HG03460 (cell line): ENCODE results near the gene OCA2.
"Not testable (repeated sequence)": the region's sequence is repeated elsewhere in the genome, so short reads cannot be mapped to it uniquely, and the experiment has no call there.

Source experiments
- ATAC-seq: cut with Tn5 transposase; IDR thresholded peaks from one replicate; pipeline ENCODE4 v1.9.1; 2021; ENCODE audit not compliant: unreplicated experiment

OCA2 gene

DNA sequence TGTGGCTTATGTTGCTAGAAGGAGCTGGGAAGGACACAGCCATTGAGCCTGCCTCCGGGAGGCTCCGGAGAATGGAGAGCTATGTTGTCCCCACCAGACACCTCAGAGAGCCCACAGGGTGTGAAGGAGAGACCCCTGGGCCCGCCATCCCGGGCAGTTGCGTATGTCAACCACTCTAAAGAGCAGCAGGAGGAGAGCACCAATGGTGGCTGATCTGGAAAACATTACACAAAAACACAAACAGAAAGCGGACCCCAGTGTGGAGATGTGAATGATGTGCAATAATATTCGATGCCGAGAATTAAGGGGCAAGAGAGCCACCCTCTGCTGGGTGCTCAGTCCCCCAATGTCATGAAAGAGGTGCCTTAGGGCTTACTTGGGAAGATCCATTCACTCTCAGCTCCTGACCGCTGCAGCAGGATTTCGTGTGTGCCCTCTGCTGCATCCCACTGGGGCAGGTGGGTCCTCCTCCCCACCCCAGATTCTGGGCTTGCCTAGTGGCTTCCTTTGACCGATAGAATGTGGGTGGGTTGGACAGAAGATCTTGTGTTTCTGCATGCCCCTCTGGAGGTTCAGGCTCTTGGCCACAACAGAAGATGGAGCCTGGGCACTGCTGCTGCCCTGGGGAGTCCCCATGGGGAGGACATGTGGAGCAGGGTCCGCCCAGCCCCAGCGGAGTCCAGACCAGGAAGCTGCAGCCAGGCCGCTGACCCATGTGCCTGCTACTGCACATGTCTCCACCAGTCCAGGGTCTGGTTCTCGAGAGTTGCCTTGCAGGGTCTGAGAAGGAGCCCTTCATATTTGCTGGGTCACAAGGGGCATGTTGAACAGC lies 245.3 kb downstream of the OCA2 start:
- ATAC-seq: no peak

DNA sequence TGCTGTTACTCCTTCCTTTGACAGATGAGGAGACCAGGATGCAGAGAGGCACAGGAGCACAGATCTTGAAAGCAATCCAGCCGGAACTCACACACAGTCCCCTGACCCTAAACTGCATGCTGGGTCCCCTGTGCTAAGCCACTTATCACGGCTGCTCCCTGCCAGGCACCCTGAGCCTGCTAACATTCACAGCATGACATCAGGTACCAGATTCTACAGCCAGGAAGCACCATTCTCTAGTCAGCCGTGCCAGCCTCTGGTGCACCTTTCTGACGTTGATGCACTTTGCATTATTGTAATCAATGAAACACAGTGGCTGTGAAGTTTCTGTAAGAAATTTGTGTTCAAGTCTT lies 247.3 kb downstream of the OCA2 start:
- ATAC-seq: no peak

DNA sequence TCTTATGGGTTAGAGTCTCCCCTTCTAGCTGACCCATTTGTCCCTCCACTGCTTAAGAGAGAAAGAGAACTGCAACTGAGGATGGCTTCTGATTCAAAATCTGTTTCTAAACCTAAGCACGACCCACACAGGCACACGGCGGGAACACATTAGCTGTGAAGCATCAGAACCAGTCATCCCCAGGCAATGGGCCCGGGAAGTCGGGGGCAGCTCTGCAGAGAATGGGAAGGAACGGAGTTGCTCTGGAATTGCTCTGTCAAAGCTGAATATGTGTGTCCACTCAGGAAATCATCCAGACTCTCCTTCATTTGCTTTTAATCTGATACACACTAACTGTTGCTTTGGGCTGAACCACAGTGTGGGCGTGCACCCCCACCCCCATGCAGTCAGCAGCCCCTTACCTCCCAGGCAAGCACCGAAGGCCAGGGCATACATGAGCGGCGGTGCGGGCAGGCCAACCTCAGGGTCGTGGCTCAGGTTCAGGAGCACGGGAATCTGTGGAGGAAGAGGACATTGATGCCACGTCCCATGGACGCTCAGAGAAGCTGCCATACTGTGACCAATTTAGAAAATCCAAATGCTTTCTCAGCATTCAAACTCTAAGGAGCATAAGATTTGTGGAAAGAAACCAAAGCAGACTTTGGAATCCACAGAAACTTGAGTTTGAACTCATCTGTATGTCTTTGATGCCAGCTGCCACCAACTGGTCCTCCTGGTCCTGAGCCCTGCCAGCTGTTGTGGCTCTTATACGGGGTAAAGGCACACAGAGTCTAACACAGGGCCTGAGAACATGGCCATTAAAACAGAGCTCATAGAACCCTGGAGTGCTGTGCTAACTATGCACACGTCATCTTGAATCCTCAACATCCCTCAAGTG lies 247.9 kb downstream of the OCA2 start:
- no peak for ATAC-seq

DNA sequence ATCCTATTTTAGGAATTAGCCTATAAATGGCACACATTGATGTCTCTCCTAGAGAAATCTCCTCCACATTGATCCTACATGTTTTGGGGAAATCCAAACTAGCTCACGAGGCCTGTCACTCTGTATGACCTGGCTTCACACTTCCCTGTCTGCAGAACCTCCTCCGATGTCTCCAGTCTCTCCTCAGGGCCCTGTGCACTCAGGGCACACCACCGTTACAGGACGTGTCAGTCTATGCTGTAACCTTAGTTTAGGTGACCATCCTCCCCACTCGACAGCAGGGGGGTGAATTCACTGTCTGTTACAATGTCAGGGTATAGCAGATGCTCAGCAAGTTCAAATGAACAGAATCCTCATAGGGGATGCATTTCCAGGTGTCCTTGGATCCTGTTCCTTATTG lies 249.1 kb downstream of the OCA2 start:
- no peak for ATAC-seq

DNA sequence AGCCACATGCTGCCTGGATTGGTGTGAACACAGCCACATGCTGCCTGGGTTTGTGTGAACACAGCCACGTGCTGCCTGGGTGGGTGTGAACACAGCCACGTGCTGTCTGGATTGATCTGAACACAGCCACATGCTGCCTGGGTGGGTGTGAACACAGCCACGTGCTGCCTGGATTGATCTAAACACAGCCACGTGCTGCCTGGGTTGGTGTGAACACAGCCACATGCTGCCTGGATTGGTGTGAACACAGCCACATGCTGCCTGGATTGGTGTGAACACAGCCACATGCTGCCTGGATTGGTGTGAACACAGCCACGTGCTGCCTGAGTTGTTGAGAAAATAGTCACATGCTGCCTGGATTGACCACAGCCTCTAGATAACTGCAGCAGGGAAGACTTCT lies 250.2 kb downstream of the OCA2 start:
- not testable (repeated sequence) for ATAC-seq

DNA sequence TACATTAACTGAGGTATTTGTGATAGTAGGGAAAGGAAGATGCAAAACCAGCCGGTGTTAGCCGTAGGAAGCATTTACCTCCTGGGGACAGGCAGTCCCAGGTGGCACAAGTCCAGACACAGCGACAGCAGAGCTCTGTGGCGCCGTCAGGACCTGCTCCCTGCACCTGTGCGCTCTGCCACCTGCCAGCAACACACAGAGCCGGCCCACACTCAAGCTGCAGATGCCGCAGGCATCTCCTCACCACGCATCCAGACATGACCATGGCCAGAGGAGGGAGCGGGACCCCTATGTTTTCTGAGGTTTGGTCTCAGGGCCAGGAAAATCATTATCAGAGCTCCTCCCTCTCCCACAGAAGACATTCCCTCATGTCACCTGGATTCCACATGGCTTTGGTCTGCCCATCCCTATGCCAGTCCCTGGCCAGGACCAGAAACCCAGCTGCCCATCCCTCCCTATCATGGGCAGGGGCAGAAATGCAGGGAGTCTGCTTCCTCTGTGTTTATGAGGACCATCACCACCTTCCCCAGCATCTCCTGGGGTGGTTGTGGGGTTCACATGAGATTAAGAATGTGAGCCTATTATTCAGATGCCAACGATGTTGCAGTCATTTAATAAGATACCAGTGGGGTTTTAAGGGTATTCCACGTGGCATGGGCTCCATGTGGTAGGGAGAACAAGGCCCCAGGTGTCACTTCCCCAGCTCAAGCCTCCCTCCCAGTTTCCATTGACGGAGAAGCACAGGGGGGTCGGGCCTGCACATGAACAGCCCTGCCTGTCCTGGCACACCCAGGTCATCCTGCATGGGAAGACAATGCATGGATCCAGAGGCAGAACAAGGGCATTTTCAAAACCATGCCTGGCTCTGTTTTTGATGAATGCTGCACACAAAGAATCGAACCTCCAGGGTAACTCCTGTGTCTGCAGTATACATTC lies 251.1 kb downstream of the OCA2 start:
- no peak for ATAC-seq

DNA sequence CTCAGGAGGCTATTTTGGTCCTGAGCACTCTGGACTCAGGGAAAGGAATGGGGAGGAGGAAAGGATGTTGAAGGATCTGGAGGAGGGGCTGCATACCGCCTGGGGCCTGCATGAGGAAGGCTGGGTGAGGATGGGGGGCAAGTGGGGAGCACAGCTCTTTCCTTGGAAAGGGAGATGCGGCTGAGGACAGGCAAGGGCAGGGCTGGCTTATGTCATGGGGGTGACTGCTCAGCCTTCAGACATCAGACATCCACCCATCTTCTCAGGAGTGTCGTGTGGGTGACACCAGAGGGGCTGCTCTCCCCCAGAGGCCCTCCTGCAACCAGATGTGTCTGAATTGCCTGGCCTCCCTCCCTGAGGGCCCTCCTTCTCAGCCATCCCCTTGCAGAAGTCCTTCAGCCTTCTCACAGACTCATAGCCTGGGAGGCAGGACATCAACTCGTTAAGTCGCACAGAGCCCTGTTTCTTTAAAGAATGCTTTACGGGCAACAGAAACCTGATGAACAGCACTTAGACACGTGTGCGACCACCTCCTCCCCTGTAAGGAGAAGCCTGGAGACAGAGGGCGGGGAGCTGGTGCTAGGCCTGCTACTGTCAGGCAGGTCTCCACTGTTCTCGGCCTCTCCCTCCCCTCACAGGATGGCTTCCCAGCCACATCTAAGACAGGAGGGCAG lies 252.3 kb downstream of the OCA2 start:
- no peak for ATAC-seq

DNA sequence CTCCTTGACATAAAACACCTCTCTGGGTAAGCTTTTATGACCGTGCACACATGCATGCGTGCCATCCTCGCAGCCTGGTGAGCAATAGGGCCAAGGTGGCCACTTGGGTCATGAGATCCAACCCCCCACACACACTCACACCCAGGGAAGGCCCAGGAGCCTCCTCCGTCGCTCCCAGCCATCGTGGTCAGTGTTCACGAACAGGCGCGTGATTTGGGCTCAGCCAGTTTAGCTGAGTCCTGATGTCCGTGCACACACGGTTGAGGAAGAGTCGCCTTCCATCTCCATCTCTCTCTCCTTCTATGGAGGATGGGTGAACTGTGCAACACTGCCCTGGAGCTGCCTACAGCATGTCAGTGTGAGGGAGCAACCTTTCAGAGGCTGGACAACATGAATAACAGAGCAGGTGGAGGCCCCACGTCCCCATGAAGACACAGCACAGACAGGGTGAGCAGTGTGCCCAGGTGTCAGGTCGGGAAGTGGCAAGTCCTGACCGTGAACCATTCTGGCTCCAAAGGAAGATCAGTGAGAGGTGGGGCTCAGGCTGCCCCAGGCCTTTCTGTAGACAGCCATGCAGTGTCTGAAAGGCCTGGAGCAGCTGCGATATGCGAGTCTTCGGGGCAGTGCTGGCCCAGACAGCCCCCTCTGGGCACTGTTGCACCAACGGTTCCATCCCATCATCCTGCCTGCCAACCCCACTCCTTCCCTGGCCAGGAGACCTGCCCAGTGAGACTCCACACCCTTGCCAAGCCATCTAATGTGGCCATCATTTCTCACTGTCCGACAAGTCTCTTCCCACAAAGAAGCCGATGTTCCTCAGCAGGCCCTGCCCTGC lies 253.4 kb downstream of the OCA2 start:
- no peak for ATAC-seq

DNA sequence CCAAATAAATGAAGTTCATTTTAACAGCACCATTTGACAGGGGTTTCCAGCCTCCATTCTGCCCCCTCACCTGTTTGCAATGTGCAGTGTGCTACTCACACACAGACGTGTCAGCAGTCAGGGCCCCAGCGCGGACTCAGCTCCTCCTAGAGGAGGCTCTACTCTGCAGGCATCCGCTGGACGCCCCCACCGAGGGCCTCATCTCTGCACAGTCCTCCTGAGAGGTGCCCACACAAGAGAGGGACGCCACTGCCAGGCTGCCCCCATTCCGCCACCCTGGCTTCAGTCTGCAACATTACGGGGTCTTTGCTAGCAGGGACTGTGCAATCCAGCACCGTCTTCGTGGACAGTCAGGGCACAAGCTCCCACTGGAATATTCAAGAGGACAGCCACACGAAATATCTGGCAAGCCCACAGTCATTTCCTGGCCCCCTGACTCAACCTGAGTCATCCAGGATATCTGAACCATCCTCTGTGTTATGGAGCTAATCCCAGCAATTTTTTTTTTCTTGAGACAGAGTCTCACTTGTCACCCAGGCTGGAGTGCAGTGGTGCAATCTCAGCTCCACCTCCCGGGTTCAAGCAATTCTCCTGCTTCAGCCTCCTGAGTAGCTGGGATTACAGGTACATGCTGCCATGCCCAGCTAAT lies 255.0 kb downstream of the OCA2 start:
- no peak for ATAC-seq

DNA sequence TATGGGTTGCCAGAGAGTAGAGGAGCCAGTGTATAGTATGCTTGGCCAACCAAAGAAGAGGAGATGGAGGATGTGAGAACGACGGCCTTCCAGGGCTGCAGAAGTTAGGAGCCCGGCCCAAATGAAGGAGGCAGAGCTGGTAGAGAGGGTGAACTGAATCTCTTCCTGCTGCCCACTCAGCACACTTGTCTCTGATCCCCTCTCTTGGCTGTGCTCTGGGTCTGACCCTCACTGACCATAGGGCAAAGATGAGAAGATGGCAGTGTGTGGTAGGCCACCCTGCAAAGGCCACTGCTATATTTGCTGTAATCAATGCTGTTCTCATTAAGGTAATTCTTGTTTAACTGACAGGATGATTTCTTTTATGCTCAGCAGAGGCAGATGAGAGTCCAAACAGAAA lies 256.0 kb downstream of the OCA2 start:
- no peak for ATAC-seq

DNA sequence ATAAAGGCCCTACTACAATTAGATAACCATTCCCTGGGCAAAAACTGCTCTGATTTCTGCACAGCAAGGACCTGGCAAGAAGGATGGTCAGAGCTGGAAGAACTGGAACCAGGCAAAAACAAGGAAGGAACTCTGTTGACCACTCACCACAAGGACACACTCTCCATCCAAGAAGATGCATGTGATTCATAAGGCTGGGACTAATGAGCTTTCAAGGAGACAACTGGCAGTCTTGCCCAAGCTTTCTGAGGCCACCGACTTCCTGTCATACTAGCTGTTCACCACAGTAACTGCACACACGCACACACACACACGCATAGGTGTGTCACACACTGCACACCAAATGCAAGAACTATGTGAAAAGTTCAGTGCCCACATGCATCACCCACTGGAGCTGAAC lies 256.6 kb downstream of the OCA2 start:
- no peak for ATAC-seq

DNA sequence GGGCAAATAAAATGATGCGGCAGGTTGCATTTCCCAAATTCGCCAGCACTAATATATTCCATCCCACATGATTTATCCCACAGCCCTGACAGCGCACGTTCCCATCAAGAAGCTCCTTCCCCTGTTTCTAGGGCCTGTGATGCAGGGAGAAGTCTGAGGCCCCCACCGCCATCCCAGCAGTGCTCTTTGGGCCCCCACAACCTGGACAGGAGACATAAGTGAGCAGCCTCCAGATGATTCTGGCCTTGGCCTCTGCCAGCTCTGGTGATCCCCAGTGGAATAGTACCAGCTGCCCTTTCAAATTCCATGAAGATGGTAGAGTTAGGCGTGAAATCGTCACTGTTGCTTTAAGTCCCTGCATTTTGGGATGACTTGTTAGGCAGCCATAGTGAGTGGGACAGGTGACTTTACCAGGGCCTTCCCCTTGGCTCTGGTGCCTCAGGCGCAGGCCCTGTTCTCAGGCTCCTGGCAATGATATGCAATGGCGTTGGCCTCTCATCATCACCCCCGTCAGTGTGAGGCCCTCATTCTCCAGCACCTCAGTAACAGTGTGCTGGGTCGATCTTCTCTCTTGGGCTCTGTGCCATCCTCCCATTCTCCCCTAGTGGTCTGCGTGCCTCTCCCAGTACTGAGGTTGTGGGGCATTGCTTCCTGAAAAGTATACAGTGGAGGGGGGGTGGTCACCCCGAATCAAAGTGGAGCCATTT lies 263.7 kb downstream of the OCA2 start:
- no peak for ATAC-seq

DNA sequence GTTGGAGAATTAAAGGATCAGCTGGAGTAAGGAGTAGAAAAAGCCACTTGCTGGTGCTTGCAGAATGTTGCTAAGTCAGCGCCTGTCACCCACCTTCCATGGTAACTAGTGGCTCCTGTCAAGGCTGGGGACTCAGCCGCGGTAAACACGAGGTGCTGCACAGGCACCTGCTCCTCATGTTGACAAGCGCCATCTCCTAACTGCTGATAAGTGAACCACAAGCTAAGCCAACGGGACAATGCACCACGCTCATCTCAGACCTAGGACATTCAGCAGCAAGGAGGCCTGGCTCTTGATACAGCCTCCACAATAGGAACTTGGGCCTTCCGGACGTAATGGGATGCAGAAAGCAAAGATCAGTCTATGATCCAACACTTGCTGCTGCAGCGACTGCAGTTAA lies 264.4 kb downstream of the OCA2 start:
- ATAC-seq: no peak

DNA sequence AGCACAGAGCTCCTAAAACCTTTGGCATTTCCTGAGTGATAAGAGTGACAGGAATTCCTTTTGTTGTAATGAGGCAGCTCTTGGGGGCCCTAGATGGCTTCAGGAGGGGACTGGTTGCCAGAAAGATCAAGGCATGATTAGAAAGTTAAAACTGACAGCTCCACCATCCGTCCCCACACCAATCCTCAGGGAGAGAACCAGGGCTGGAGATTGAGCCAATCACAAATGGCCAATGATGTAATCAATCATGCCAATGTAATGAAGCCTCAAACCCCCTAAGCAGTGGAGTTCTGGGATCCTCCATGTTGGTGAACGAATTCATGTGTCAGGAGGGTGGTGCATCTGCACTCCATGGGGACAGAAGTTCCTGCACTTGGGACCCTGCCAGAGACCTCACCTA lies 265.1 kb downstream of the OCA2 start:
- ATAC-seq: no peak

DNA sequence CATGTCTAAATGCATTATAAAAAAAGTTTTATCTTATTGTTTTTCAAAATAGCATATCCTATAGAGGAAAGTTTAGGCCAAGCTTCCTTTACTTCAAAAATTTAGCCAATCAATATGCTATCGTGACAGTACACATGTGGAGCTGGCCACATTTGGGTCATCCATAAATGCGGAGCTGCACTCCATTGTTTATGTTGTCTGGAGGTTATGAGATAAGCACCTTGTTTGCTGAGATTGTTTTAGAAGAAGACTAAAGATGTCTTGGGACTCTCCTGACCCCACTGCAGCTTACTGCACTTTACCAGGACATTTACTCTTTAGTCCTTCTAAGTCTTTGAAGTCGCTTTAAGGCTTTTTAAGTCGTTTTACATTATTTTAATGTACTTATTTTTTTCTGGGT lies 265.9 kb downstream of the OCA2 start:
- ATAC-seq: no peak

DNA sequence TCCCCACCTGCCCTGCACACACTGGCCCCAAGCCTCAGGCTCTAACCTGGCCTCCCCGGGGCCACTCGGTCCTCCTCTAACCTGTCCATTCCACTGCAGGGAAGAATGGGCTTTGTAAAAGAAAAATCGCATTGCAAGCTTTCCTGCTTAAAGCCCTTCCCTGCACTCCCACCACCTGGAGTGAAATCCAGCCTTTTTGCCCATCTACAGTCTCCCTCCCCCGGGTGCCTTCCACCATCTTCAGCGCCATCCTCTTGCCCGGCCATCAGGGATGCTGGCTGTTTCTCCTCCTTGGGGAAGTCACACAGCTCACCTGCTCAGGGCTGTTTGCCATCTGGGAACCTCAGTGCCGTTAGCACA lies 266.9 kb downstream of the OCA2 start:
- no peak for ATAC-seq

DNA sequence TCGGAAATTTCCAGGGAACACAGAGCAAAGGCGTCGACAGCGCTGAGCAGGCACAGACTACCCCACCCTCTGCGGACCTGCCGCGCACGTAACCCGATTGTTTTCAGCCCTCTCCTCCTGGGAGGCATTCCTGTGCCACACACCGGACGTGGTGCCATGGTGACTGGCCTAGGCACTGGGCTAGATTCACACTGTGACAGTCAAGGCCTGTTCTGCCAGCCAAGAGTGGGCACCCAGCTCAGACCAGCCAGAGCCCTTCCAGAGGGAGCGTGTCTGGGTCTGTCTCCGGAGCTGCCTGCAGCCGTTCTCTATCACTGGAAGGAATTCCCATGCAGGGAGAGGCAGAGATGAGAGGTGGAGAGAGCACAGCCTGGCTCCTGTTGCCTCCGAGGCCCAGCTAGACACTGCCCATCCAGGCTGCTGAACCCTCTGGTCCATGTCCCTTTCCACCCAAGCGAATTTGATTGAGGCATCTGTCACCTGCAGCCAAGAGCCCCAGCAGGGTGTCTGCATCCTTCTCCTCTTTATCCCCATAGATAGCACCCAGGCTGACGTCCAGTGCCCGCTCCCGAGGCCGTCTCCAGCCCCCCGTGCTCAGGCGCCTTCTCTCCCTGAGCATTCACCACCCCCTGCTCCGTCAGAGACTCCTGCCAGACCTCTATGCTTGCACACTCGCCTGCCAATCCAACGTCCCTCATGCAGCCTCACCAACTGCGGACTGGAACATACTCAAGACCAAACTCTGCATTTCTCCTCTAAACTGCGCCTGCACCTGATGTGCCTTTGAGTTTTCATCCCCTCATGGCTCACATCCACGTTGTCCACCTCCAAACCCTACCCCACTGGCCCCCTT lies 267.5 kb downstream of the OCA2 start:
- ATAC-seq: no peak

DNA sequence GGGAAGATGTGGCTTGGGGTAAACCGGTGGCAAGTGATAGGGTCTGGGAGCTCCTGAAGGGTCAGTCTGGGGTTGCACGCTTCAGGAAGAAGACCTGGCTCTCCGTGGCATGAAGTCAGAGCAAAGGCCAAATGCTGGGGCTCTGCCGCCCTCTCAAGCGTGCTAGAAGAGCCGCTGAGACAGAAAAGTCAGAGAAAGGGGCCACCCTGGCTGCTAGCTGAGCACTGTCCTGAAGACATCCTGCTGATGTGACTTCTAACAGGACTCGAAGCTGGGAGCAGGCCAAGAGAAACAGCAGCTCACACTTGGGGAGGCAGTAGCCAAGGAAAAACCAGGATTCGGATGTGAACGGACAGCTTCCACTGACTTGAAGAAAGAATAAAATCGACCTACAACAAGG lies 270.4 kb downstream of the OCA2 start:
- no peak for ATAC-seq
